Endodermal cell (in vitro differentiated cells): ENCODE measurements around the gene TBC1D20. TPM values are rescaled to one million over a fixed set of nuclear protein-coding genes. Genes with fewer than 3 reads are reported as not detected.

Source experiments
- DNase-seq: peaks from one replicate; pipeline ENCODE4 v3.0.0-alpha.2; 2017
- H3K27ac ChIP-seq: 2 replicates; pipeline ENCODE4 v1.5.1; 2013; ENCODE audit warnings: mild to moderate bottlenecking, low read depth, low read length, moderate library complexity
- H3K27me3 ChIP-seq: 2 replicates; pipeline ENCODE4 v1.6.1; 2013; ENCODE audit warnings: mild to moderate bottlenecking, low read length, moderate library complexity; ENCODE audit not compliant: insufficient read depth, control insufficient read depth, poor library complexity, severe bottlenecking
- H3K36me3 ChIP-seq: 2 replicates; pipeline ENCODE4 v1.7.0; 2013; ENCODE audit warnings: mild to moderate bottlenecking, low read length, moderate library complexity; ENCODE audit not compliant: control insufficient read depth, insufficient read depth
- H3K4me1 ChIP-seq: one replicate; pipeline ENCODE4 v1.7.0; 2013; ENCODE audit warnings: low read length; ENCODE audit not compliant: control insufficient read depth, insufficient read depth
- H3K4me3 ChIP-seq: 2 replicates; pipeline ENCODE4 v1.5.1; 2013; ENCODE audit warnings: mild to moderate bottlenecking, low read length, moderate library complexity
- H3K9ac ChIP-seq: 2 replicates; pipeline ENCODE4 v1.6.1; 2013; ENCODE audit warnings: mild to moderate bottlenecking, low read length, moderate library complexity; ENCODE audit not compliant: poor library complexity, severe bottlenecking; ENCODE audit errors: extremely low read depth
- H3K9me3 ChIP-seq: 2 replicates; pipeline ENCODE4 v1.6.1; 2013; ENCODE audit warnings: mild to moderate bottlenecking, low read length, moderate library complexity; ENCODE audit not compliant: control insufficient read depth
- H3K27ac Mint-ChIP-seq: 2 replicates; pipeline ENCODE4 v1.8.0; 2020; ENCODE audit warnings: mixed read lengths
- H3K27me3 Mint-ChIP-seq: 2 replicates; pipeline ENCODE4 v1.8.0; 2021; ENCODE audit warnings: mild to moderate bottlenecking, mixed read lengths; ENCODE audit not compliant: insufficient read depth
- H3K36me3 Mint-ChIP-seq: 2 replicates; pipeline ENCODE4 v1.8.0; 2020; ENCODE audit warnings: low read depth, mixed read lengths
- H3K4me1 Mint-ChIP-seq: 2 replicates; pipeline ENCODE4 v1.8.0; 2020; ENCODE audit warnings: mixed read lengths
- H3K4me3 Mint-ChIP-seq: 2 replicates; pipeline ENCODE4 v1.8.0; 2020; ENCODE audit warnings: mild to moderate bottlenecking, moderate library complexity, mixed read lengths
- H3K9me3 Mint-ChIP-seq: 2 replicates; pipeline ENCODE4 v1.8.0; 2020; ENCODE audit warnings: mild to moderate bottlenecking, mixed read lengths
- WGBS, 2 experiments: methylation state at CpG; one replicate each; pipeline versions ENCODE4 v1.1.5 to v1.1.7; 2013; ENCODE audit warnings: missing lambda C conversion rate in 2 of 2, mixed read lengths in 1 of 2; ENCODE audit not compliant: insufficient coverage in 1 of 2, insufficient read length in 1 of 2; 5-methylcytosine and 5-hydroxymethylcytosine counted together
- total RNA-seq, 2 donors: library from RNA; stranded (reverse); fragmentation: NEBNext Ultra II Directional in 1 of 2; extraction: Animal tissue kit (Norgen Biotek cat#: 25700) in 1 of 2; gene quantifications; 2 replicates in 1 of 2; 3 replicates in 1 of 2; pipeline ENCODE4 v1.2.1, GENCODE V29; 2021
- TF ChIP-seq, protein P1 (sequence below): fragments of 200-600 bp; sonication (generic); conservative IDR thresholded peaks from 2 replicates; pipeline ENCODE4 v1.5.0; 2021; ENCODE audit warnings: antibody characterized with exemption, mild to moderate bottlenecking

Gene TBC1D20
- total RNA-seq, 2 donors from 2014 or later, result 24.9 to 28.0 TPM

DNA sequence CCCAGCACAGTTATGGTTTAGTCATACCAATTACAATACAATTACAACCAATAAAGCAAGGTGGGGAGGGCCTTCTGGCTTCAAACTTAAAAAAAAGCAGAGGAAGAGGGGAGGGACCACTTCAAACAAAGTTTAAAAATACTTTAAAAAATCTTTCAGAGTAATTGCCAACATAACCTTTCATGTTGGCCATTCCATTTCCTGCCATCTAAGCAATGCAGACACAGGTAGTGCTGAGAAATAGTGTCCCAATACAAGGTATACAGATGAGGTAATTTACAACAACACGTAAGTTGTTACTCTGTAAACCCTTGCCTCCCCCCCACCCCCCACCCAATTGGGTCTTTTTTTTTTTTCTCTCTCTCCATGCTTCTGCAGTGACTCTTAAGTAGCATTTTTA, 18.8 kb upstream of the TBC1D20 start:
- Mint-ChIP-seq H3K36me3 (peaks cover 83% of the 10 kb centered on the region), H3K9me3 (no peaks in the 10 kb centered on the region), H3K27ac (no peak overlapping the region), H3K27me3 (no peaks in the 10 kb centered on the region), H3K4me1 (peaks cover 24% of the 10 kb centered on the region), H3K4me3 (no peak overlapping the region)
- WGBS, 2 experiments, result 100% methylated on average over 1 of the region's 1 CpG; no CpG with 5 or more reads in 1 of the 2 experiments
- Histone ChIP-seq H3K9me3 (peaks cover 5% of the 10 kb centered on the region), H3K4me3 (no peak overlapping the region), H3K4me1 (peaks cover 13% of the 10 kb centered on the region), H3K27ac (no peak overlapping the region), H3K9ac (no peak overlapping the region), H3K27me3 (no peaks in the 10 kb centered on the region), H3K36me3 (peaks cover 94% of the 10 kb centered on the region)
- no peak for DNase-seq
- TF ChIP-seq, protein P1, sequence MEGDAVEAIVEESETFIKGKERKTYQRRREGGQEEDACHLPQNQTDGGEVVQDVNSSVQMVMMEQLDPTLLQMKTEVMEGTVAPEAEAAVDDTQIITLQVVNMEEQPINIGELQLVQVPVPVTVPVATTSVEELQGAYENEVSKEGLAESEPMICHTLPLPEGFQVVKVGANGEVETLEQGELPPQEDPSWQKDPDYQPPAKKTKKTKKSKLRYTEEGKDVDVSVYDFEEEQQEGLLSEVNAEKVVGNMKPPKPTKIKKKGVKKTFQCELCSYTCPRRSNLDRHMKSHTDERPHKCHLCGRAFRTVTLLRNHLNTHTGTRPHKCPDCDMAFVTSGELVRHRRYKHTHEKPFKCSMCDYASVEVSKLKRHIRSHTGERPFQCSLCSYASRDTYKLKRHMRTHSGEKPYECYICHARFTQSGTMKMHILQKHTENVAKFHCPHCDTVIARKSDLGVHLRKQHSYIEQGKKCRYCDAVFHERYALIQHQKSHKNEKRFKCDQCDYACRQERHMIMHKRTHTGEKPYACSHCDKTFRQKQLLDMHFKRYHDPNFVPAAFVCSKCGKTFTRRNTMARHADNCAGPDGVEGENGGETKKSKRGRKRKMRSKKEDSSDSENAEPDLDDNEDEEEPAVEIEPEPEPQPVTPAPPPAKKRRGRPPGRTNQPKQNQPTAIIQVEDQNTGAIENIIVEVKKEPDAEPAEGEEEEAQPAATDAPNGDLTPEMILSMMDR, result no peak

DNA sequence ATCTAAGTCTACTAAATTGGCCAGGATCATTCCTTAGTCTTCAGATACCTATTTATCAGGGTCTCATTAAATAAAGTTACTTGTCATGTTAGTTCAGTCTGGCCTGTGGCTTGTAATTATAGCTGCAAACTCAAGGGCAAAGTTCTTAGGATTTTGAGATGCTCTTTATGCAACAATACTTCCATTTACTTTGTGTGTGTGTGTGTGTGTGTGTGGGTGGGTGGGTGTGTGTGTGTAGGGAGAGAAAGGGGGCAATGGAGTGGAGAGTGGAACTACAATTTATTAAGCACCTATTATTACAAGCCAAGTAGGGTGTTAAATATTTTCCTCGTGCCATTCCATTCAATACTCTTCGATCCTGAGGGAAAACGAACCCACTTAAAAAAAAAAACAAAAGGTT, 17.7 kb upstream of the TBC1D20 start:
- Histone ChIP-seq H3K27ac (no peak overlapping the region), H3K27me3 (no peaks in the 10 kb centered on the region), H3K36me3 (peaks cover 92% of the 10 kb centered on the region), H3K4me1 (peaks cover 13% of the 10 kb centered on the region), H3K4me3 (no peak overlapping the region), H3K9me3 (peaks cover 5% of the 10 kb centered on the region), H3K9ac (no peak overlapping the region)
- Mint-ChIP-seq H3K4me1 (peaks cover 24% of the 10 kb centered on the region), H3K36me3 (peaks cover 78% of the 10 kb centered on the region), H3K27me3 (no peaks in the 10 kb centered on the region), H3K9me3 (no peaks in the 10 kb centered on the region), H3K4me3 (no peak overlapping the region), H3K27ac (no peak overlapping the region)
- DNase-seq, result no peak
- 90% methylated on average over 3 of the region's 3 CpGs; no CpG with 5 or more reads in 1 of the 2 experiments for WGBS, 2 experiments
- TF ChIP-seq, protein P1, result no peak

GRCh38 chr20:479487-479886, 17.2 kb upstream of the TBC1D20 start:
- H3K9me3 ChIP-seq, result peaks cover 9% of the 10 kb centered on the region

More at GRCh38 chr20:479487-479886, 17.2 kb upstream of the TBC1D20 start:
- H3K36me3 Mint-ChIP-seq, result peaks cover 80% of the 10 kb centered on the region
- Histone ChIP-seq H3K9ac (no peak overlapping the region), H3K4me3 (no peak overlapping the region), H3K27ac (no peak overlapping the region), H3K36me3 (peaks cover 95% of the 10 kb centered on the region), H3K27me3 (no peaks in the 10 kb centered on the region), H3K4me1 (peaks cover 13% of the 10 kb centered on the region)
- H3K27me3 Mint-ChIP-seq, result no peaks in the 10 kb centered on the region
- peaks cover 24% of the 10 kb centered on the region for H3K4me1 Mint-ChIP-seq
- H3K27ac Mint-ChIP-seq, result no peak overlapping the region
- H3K9me3 Mint-ChIP-seq, result peaks cover 5% of the 10 kb centered on the region
- 97% methylated on average over 2 of the region's 2 CpGs; no CpG with 5 or more reads in 1 of the 2 experiments for WGBS, 2 experiments
- no peak for DNase-seq
- H3K4me3 Mint-ChIP-seq, result no peak overlapping the region
- TF ChIP-seq, protein P1, result no peak
